ENCODE data around the gene GRIN2D.

DNA sequence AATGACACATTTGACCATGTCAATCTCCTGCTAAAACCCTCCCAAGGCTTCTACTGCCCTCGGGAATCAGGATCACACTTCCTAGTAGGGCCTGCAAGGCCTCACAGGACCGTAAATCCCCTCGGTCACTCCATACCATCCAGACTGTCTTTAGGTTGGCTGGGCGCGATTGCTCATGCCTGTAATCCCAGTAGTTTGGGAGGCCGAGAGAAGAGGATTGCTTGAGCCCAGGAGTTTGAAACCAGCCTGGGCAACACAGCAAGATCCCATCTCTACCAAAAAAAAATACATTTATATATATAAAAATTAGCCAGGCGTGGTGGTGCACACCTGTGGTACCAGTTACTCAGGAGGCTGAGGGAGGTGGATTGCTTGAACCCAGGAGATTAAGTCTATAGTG lies 44.7 kb upstream of the GRIN2D start:
- no peak for TF ChIP-seq GATA2 (IDR thresholded peaks at IDR 0.05; ENCODE audit: low read depth, low read length)
- no peak for TF ChIP-seq GATA3 (IDR thresholded peaks at IDR 0.05; ENCODE audit: low read depth, low read length)

Data from SH-SY5Y (cell line).